Rectal smooth muscle tissue (tissue), 1 donor: ENCODE results near the gene NUDCD3.

ENCODE experiments used
- H3K27ac ChIP-seq: one replicate; pipeline ENCODE4 v1.7.0; 2013; ENCODE audit warnings: low read depth, low read length, inconsistent platforms
- H3K27me3 ChIP-seq: one replicate; pipeline ENCODE4 v1.7.0; 2013; ENCODE audit warnings: low read length; ENCODE audit not compliant: control insufficient read depth, insufficient read depth
- H3K36me3 ChIP-seq: one replicate; pipeline ENCODE4 v1.7.0; 2013; ENCODE audit warnings: low read length; ENCODE audit not compliant: control insufficient read depth, insufficient read depth
- H3K4me1 ChIP-seq: one replicate; pipeline ENCODE4 v1.7.0; 2013; ENCODE audit warnings: low read length; ENCODE audit not compliant: control insufficient read depth, insufficient read depth
- H3K4me3 ChIP-seq: one replicate; pipeline ENCODE4 v1.7.0; 2013; ENCODE audit warnings: low read length
- H3K9ac ChIP-seq: one replicate; pipeline ENCODE4 v1.7.0; 2013; ENCODE audit warnings: low read length

Gene NUDCD3

GRCh38 chr7:44486001-44486400, 4.5 kb downstream of the NUDCD3 start:
- Histone ChIP-seq H3K36me3 (peaks cover 27% of the 10 kb centered on the region), H3K9ac (no peak overlapping the region), H3K27me3 (no peaks in the 10 kb centered on the region), H3K4me1 (peaks cover 10% of the 10 kb centered on the region), H3K4me3 (no peak overlapping the region), H3K27ac (no peak overlapping the region)

GRCh38 chr7:44484482-44485313, 5.8 kb downstream of the NUDCD3 start:
- Histone ChIP-seq H3K9ac (no peak overlapping the region), H3K4me1 (peaks cover 10% of the 10 kb centered on the region), H3K27ac (no peak overlapping the region), H3K27me3 (no peaks in the 10 kb centered on the region), H3K36me3 (peaks cover 27% of the 10 kb centered on the region), H3K4me3 (no peak overlapping the region)

- Histone ChIP-seq H3K4me1 (no peaks in the 10 kb centered on the region), H3K9ac (no peak overlapping the region), H3K4me3 (no peak overlapping the region), H3K36me3 (peaks cover 27% of the 10 kb centered on the region), H3K27me3 (no peaks in the 10 kb centered on the region), H3K27ac (no peak overlapping the region)
Measured at GRCh38 chr7:44482502-44483485, 7.7 kb downstream of the NUDCD3 start.

- Histone ChIP-seq H3K27me3 (no peaks in the 10 kb centered on the region), H3K4me1 (no peaks in the 10 kb centered on the region), H3K27ac (no peak overlapping the region), H3K36me3 (peaks cover 21% of the 10 kb centered on the region), H3K4me3 (no peak overlapping the region), H3K9ac (no peak overlapping the region)
Measured at GRCh38 chr7:44477938-44478337, 12.5 kb downstream of the NUDCD3 start.

- Histone ChIP-seq H3K27me3 (no peaks in the 10 kb centered on the region), H3K9ac (no peak overlapping the region), H3K4me3 (no peak overlapping the region), H3K4me1 (no peaks in the 10 kb centered on the region), H3K27ac (no peak overlapping the region), H3K36me3 (peaks cover 18% of the 10 kb centered on the region)
Measured at GRCh38 chr7:44477063-44477830, 13.2 kb downstream of the NUDCD3 start.

- Histone ChIP-seq H3K27me3 (no peaks in the 10 kb centered on the region), H3K27ac (no peak overlapping the region), H3K4me3 (no peak overlapping the region), H3K4me1 (no peaks in the 10 kb centered on the region), H3K36me3 (peaks cover 15% of the 10 kb centered on the region), H3K9ac (no peak overlapping the region)
Measured at GRCh38 chr7:44476313-44476712, 14.1 kb downstream of the NUDCD3 start.

GRCh38 chr7:44473295-44473694, 17.2 kb downstream of the NUDCD3 start:
- Histone ChIP-seq H3K27ac (no peak overlapping the region), H3K27me3 (no peaks in the 10 kb centered on the region), H3K36me3 (peaks cover 12% of the 10 kb centered on the region), H3K4me1 (no peaks in the 10 kb centered on the region), H3K9ac (no peak overlapping the region), H3K4me3 (no peak overlapping the region)

GRCh38 chr7:44472843-44473242, 17.6 kb downstream of the NUDCD3 start:
- Histone ChIP-seq H3K27me3 (no peaks in the 10 kb centered on the region), H3K4me1 (no peaks in the 10 kb centered on the region), H3K9ac (no peak overlapping the region), H3K4me3 (no peak overlapping the region), H3K36me3 (peaks cover 12% of the 10 kb centered on the region), H3K27ac (no peak overlapping the region)

- H3K27me3 ChIP-seq = no peaks in the 10 kb centered on the region
- no peak overlapping the region for H3K27ac ChIP-seq
- no peak overlapping the region for H3K4me3 ChIP-seq
- no peaks in the 10 kb centered on the region for H3K4me1 ChIP-seq
- no peak overlapping the region for H3K9ac ChIP-seq
- H3K36me3 ChIP-seq = peaks cover 12% of the 10 kb centered on the region
Measured at GRCh38 chr7:44471850-44472249, 18.6 kb downstream of the NUDCD3 start.

- no peak overlapping the region for H3K27ac ChIP-seq
- no peak overlapping the region for H3K4me3 ChIP-seq
- peaks cover 14% of the 10 kb centered on the region for H3K36me3 ChIP-seq
- H3K4me1 ChIP-seq = no peaks in the 10 kb centered on the region
- no peak overlapping the region for H3K9ac ChIP-seq
- H3K27me3 ChIP-seq = no peaks in the 10 kb centered on the region
Measured at GRCh38 chr7:44471436-44471835, 19.0 kb downstream of the NUDCD3 start.

GRCh38 chr7:44470628-44471245, 19.7 kb downstream of the NUDCD3 start:
- Histone ChIP-seq H3K4me1 (no peaks in the 10 kb centered on the region), H3K36me3 (peaks cover 9% of the 10 kb centered on the region), H3K4me3 (no peak overlapping the region), H3K27me3 (no peaks in the 10 kb centered on the region), H3K9ac (no peak overlapping the region), H3K27ac (no peak overlapping the region)

- H3K9ac ChIP-seq = no peak overlapping the region
- H3K27ac ChIP-seq = no peak overlapping the region
- H3K27me3 ChIP-seq = no peaks in the 10 kb centered on the region
- H3K4me1 ChIP-seq = no peaks in the 10 kb centered on the region
- H3K36me3 ChIP-seq = peaks cover 9% of the 10 kb centered on the region
- no peak overlapping the region for H3K4me3 ChIP-seq
Measured at GRCh38 chr7:44470135-44470479, 20.4 kb downstream of the NUDCD3 start.
